DOHH2 (cell line): ENCODE results near the gene SFTPA2.
"Not testable (repeated sequence)": the region's sequence is repeated elsewhere in the genome, so short reads cannot be mapped to it uniquely, and the experiment has no call there.

ENCODE experiments used
- H3F3A ChIP-seq: fragments of 200-600 bp; sonication (generic), shearing (Covaris generic); 2 replicates; pipeline ENCODE4 v1.6.0; 2016; ENCODE audit warnings: antibody characterized with exemption, mild to moderate bottlenecking; ENCODE audit not compliant: control insufficient read depth, insufficient read depth
- H3K27ac ChIP-seq: fragments of 200-600 bp; sonication (generic); 2 replicates; pipeline ENCODE4 v1.5.1; 2014; ENCODE audit warnings: low read depth, mild to moderate bottlenecking, low read length, moderate library complexity
- H3K27me3 ChIP-seq: fragments of 200-600 bp; sonication (generic); 2 replicates; pipeline ENCODE4 v1.6.1; 2014; ENCODE audit warnings: mild to moderate bottlenecking, low read length, mixed read lengths; ENCODE audit not compliant: control insufficient read depth
- H3K36me3 ChIP-seq: fragments of 200-600 bp; sonication (generic); 2 replicates; pipeline ENCODE4 v1.6.1; 2014; ENCODE audit warnings: mild to moderate bottlenecking, low read length, moderate library complexity, mixed read lengths; ENCODE audit not compliant: control insufficient read depth
- H3K4me1 ChIP-seq: fragments of 200-600 bp; sonication (generic); 2 replicates; pipeline ENCODE4 v1.6.1; 2014; ENCODE audit warnings: mild to moderate bottlenecking, low read length, mixed read lengths; ENCODE audit not compliant: control insufficient read depth
- H3K4me2 ChIP-seq: fragments of 200-600 bp; sonication (generic); 2 replicates; pipeline ENCODE4 v1.6.0; 2014; ENCODE audit warnings: mild to moderate bottlenecking, low read length, moderate library complexity
- H3K4me3 ChIP-seq: fragments of 200-600 bp; sonication (generic); 2 replicates; pipeline ENCODE4 v1.5.1; 2014; ENCODE audit warnings: mild to moderate bottlenecking, low read length, mixed read lengths
- H3K79me2 ChIP-seq: fragments of 200-600 bp; sonication (generic); 2 replicates; pipeline ENCODE4 v1.6.1; 2014; ENCODE audit warnings: mild to moderate bottlenecking, low read length, mixed read lengths; ENCODE audit not compliant: control insufficient read depth
- H3K9me2 ChIP-seq: fragments of 200-600 bp; sonication (generic); replicated peaks from 2 replicates; pipeline ENCODE4 v1.6.1; 2014; ENCODE audit warnings: mild to moderate bottlenecking, low read length, mixed read lengths; ENCODE audit not compliant: control insufficient read depth
- H3K9me3 ChIP-seq: fragments of 200-600 bp; sonication (generic); 2 replicates; pipeline ENCODE4 v1.6.1; 2014; ENCODE audit warnings: antibody characterized with exemption, low read length, mixed read lengths; ENCODE audit not compliant: control insufficient read depth, insufficient read depth
- H4K20me1 ChIP-seq: fragments of 200-600 bp; sonication (generic); 2 replicates; pipeline ENCODE4 v1.6.0; 2014; ENCODE audit warnings: low read depth, mild to moderate bottlenecking, antibody characterized with exemption, low read length, moderate library complexity; ENCODE audit not compliant: control insufficient read depth, insufficient read depth
- EZH2phosphoT487 ChIP-seq: fragments of 200-600 bp; sonication (generic); IDR thresholded peaks from 2 replicates; pipeline ENCODE4 v1.6.1; 2017; ENCODE audit warnings: borderline replicate concordance, mild to moderate bottlenecking, antibody characterized with exemption, low read length, moderate library complexity, mixed read lengths
- TF ChIP-seq, protein P1 (sequence below): fragments of 200-600 bp; sonication (generic); IDR thresholded peaks from one replicate; pipeline ENCODE4 v1.5.1; 2014; ENCODE audit warnings: antibody characterized with exemption, mild to moderate bottlenecking, low read depth, low read length; ENCODE audit not compliant: poor library complexity, severe bottlenecking

SFTPA2 gene

GRCh38 chr10:79559726-79560125, 481 bp downstream of the SFTPA2 start:
- Histone ChIP-seq H3K9me3 (no peaks in the 10 kb centered on the region), H3K79me2 (no peaks in the 10 kb centered on the region), H3K4me1 (no peaks in the 10 kb centered on the region), H3K4me2 (no peak overlapping the region), H4K20me1 (no peaks in the 10 kb centered on the region; the same call in 1 of the 2 replicates), H3K4me3 (no peak overlapping the region), H3K27ac (no peak overlapping the region), H3K27me3 (0 out of 2 replicates have a peak, but pooled peaks cover 3% of the 10 kb centered on the region), H3F3A (no peaks in the 10 kb centered on the region), H3K9me2 (no peaks in the 10 kb centered on the region), H3K36me3 (no peaks in the 10 kb centered on the region)
- TF ChIP-seq EZH2phosphoT487, result no peak
- TF ChIP-seq, protein P1, sequence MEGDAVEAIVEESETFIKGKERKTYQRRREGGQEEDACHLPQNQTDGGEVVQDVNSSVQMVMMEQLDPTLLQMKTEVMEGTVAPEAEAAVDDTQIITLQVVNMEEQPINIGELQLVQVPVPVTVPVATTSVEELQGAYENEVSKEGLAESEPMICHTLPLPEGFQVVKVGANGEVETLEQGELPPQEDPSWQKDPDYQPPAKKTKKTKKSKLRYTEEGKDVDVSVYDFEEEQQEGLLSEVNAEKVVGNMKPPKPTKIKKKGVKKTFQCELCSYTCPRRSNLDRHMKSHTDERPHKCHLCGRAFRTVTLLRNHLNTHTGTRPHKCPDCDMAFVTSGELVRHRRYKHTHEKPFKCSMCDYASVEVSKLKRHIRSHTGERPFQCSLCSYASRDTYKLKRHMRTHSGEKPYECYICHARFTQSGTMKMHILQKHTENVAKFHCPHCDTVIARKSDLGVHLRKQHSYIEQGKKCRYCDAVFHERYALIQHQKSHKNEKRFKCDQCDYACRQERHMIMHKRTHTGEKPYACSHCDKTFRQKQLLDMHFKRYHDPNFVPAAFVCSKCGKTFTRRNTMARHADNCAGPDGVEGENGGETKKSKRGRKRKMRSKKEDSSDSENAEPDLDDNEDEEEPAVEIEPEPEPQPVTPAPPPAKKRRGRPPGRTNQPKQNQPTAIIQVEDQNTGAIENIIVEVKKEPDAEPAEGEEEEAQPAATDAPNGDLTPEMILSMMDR, result no peak

GRCh38 chr10:79556961-79557360, 3.2 kb downstream of the SFTPA2 start:
- not testable (repeated sequence) for H3K9me2 ChIP-seq, H3K4me3 ChIP-seq, H3K27me3 ChIP-seq, H3K4me1 ChIP-seq, H3F3A ChIP-seq, H3K79me2 ChIP-seq, H3K27ac ChIP-seq, H4K20me1 ChIP-seq, H3K36me3 ChIP-seq, H3K9me3 ChIP-seq, H3K4me2 ChIP-seq

GRCh38 chr10:79555354-79556309, 4.6 kb downstream of the SFTPA2 start:
- H3K36me3 ChIP-seq, result no peaks in the 10 kb centered on the region
- H3K4me2 ChIP-seq, result no peak overlapping the region
- no peak overlapping the region for H3K4me3 ChIP-seq
- H3K9me2 ChIP-seq, result no peaks in the 10 kb centered on the region
- no peaks in the 10 kb centered on the region for H3K4me1 ChIP-seq
- H4K20me1 ChIP-seq, result no peaks in the 10 kb centered on the region
- H3F3A ChIP-seq, result no peaks in the 10 kb centered on the region
- no peak for TF ChIP-seq EZH2phosphoT487
- TF ChIP-seq, protein P1, result no peak
- no peak overlapping the region for H3K27ac ChIP-seq
- H3K79me2 ChIP-seq, result no peaks in the 10 kb centered on the region
- H3K9me3 ChIP-seq, result no peaks in the 10 kb centered on the region
- no peaks in the 10 kb centered on the region for H3K27me3 ChIP-seq

- Histone ChIP-seq H3K27me3 (peaks cover 15% of the 10 kb centered on the region), H3K9me3 (no peaks in the 10 kb centered on the region), H3K27ac (no peak overlapping the region), H3F3A (no peaks in the 10 kb centered on the region), H3K36me3 (no peaks in the 10 kb centered on the region), H3K4me3 (no peak overlapping the region), H4K20me1 (no peaks in the 10 kb centered on the region), H3K9me2 (no peaks in the 10 kb centered on the region), H3K4me1 (no peaks in the 10 kb centered on the region), H3K79me2 (no peaks in the 10 kb centered on the region), H3K4me2 (no peak overlapping the region)
- TF ChIP-seq EZH2phosphoT487, result no peak
- TF ChIP-seq, protein P1, result no peak
These were observed 8.1 kb downstream of the SFTPA2 start for GRCh38 chr10:79552143-79552542.
